ENCODE measurements around the gene KLHDC3.

GRCh38 chr6:43006251-43006650 lies 7.8 kb upstream of the KLHDC3 start:
- TF ChIP-seq ZBTB10 (CRISPR knock-in tag; IDR thresholded peaks at IDR 0.05; ENCODE audit: borderline replicate concordance) (no peak), ZFP1 (CRISPR knock-in tag; IDR thresholded peaks at IDR 0.05) (no peak), RXRA (CRISPR knock-in tag; IDR thresholded peaks at IDR 0.05) (no peak), EHMT2 (IDR thresholded peaks at IDR 0.05; ENCODE audit: borderline replicate concordance, low read depth, low read length) (no peak), ZFP36 (IDR thresholded peaks at IDR 0.05; ENCODE audit: borderline replicate concordance, low read depth, low read length, partially characterized antibody) (no peak), NR3C1 (CRISPR knock-in tag; IDR thresholded peaks at IDR 0.05) (no peak), ZNF780A (CRISPR knock-in tag; IDR thresholded peaks at IDR 0.05) (no peak), ZBTB40 (IDR thresholded peaks at IDR 0.05) (no peak), ZBTB40 (CRISPR knock-in tag; IDR thresholded peaks at IDR 0.05) (no peak), IRX3 (CRISPR knock-in tag; IDR thresholded peaks at IDR 0.05; ENCODE audit: borderline replicate concordance, low read depth) (no peak)
